ENCODE results near the gene INTS14. TPM values are rescaled to one million over a fixed set of nuclear protein-coding genes. Genes with fewer than 3 reads are reported as not detected.

Gene INTS14
- total RNA-seq, 1 donor from 2014 or later = 28.8 TPM

DNA sequence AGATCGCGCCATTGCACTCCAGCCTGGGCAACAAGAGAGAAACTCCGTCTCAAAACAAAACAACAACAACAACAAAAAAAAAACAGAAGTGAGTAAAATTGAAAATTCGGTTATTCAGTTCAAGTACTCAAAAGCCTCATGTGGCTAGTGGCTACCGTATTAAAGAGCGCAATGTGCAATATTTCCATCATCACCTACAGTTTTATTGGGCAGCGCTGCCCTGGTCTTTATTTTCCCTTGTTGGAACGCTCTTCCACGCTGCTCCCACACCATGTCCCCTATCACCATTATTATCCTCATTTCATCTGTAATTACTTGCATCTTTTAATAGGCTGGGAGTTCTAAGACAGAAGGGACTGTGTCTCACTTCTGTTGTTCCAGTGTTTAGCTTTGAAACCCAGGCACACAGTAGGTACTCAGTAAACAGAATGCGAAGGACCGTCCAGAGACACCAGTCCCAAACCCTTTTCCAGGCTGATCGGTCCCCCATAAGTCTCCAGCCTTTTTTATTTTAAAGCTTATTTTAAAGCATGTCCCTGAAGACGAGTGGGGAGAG is 81.1 kb downstream of the INTS14 start:
- ATAC-seq = no peak

Other genes with a start within 250 kb of the INTS14 start
- gene IGDCC3, start 233.1 kb downstream of the INTS14 start, total RNA-seq = 0.08 TPM
- 0.60 TPM for gene IGDCC4, start 188.2 kb downstream of the INTS14 start, total RNA-seq
- 18.2 TPM for gene DPP8, start 93.4 kb downstream of the INTS14 start, total RNA-seq
- 17.4 TPM for gene HACD3, start 80.7 kb downstream of the INTS14 start, total RNA-seq
- gene SLC24A1, start 10.8 kb upstream of the INTS14 start, total RNA-seq = 7.1 TPM
- 10.9 TPM for gene DENND4A, start 181.2 kb upstream of the INTS14 start, total RNA-seq

Measured in esophagus mucosa (tissue), 1 donor.